Measurements from ENCODE around the gene C8G.

DNA sequence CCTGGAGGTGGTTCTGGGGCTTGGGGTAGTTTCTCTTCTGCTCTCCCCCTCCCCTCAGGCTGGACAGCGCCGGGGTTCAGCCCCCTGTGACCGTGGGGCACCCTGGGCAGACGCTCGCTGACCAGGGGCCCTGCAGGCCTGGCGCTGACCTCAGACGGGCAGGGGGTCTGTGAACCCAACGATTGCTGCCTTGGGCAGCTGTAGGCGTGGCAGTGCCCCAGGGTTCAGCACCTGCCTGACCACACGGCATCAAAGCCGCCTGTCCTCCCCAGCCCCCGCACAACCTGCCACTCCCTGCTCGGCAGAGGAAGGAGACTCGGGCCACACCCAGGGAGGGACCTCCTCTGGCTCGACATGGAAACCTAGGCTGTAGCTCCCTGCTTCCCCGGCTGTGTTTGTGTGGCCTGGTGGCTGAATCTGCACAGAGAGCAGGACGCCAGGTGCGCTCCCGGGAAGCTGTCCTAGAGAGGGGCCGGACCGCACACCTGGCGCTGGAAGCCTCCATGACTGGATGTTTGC is 19.2 kb downstream of the C8G start:
- no peak for TF ChIP-seq EZH2 (IDR thresholded peaks at IDR 0.05; ENCODE audit: insufficient read depth, low read length)
- TF ChIP-seq, protein P1, sequence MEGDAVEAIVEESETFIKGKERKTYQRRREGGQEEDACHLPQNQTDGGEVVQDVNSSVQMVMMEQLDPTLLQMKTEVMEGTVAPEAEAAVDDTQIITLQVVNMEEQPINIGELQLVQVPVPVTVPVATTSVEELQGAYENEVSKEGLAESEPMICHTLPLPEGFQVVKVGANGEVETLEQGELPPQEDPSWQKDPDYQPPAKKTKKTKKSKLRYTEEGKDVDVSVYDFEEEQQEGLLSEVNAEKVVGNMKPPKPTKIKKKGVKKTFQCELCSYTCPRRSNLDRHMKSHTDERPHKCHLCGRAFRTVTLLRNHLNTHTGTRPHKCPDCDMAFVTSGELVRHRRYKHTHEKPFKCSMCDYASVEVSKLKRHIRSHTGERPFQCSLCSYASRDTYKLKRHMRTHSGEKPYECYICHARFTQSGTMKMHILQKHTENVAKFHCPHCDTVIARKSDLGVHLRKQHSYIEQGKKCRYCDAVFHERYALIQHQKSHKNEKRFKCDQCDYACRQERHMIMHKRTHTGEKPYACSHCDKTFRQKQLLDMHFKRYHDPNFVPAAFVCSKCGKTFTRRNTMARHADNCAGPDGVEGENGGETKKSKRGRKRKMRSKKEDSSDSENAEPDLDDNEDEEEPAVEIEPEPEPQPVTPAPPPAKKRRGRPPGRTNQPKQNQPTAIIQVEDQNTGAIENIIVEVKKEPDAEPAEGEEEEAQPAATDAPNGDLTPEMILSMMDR (IDR thresholded peaks at IDR 0.05; ENCODE audit: insufficient read depth, low read depth, low read length): no peak
